Naive B cell (primary cell): ENCODE data around the gene COX20. TPM values are rescaled to one million over a fixed set of nuclear protein-coding genes. Genes with fewer than 3 reads are reported as not detected.
A peak's percentile ranks its signal among the peaks of the same experiment; 100 is the strongest.
"Not testable (repeated sequence)": the region's sequence is repeated elsewhere in the genome, so short reads cannot be mapped to it uniquely, and the experiment has no call there.

Source experiments
- ATAC-seq, 2 donors: fragments of 150-1000 bp; cut with Tn5 transposase; 2 replicates each; pipeline ENCODE4 v1.10.0; 2021; ENCODE audit warnings: low read depth in 2 of 2, mild to moderate bottlenecking in 2 of 2, moderate library complexity in 2 of 2
- DNase-seq: peaks from one replicate; pipeline ENCODE4 v3.0.0; 2022
- H3K27ac Mint-ChIP-seq, 6 donors: one replicate each; pipeline ENCODE4 v1.8.0; 2020 to 2022; ENCODE audit warnings: mild to moderate bottlenecking in 6 of 6, mixed read lengths in 6 of 6, moderate library complexity in 5 of 6, inconsistent platforms in 2 of 6
- H3K27me3 Mint-ChIP-seq, 3 donors: one replicate each; pipeline ENCODE4 v1.8.0; 2021 to 2022; ENCODE audit warnings: mixed read lengths in 3 of 3, mild to moderate bottlenecking in 1 of 3
- H3K36me3 Mint-ChIP-seq, 2 donors: one replicate each; pipeline ENCODE4 v1.8.0; 2020 to 2022; ENCODE audit warnings: mixed read lengths in 2 of 2, inconsistent platforms in 1 of 2, mild to moderate bottlenecking in 1 of 2
- H3K4me1 Mint-ChIP-seq, 3 donors: one replicate each; pipeline ENCODE4 v1.8.0; 2020 to 2022; ENCODE audit warnings: mixed read lengths in 3 of 3, inconsistent platforms in 1 of 3, mild to moderate bottlenecking in 1 of 3, moderate library complexity in 1 of 3
- H3K4me3 Mint-ChIP-seq, 8 donors: one replicate each; pipeline ENCODE4 v1.8.0; 2020 to 2022; ENCODE audit warnings: mild to moderate bottlenecking in 8 of 8, mixed read lengths in 8 of 8, moderate library complexity in 8 of 8, inconsistent platforms in 2 of 8
- H3K9me3 Mint-ChIP-seq, 7 donors: one replicate each; pipeline ENCODE4 v1.8.0; 2020 to 2022; ENCODE audit warnings: mixed read lengths in 7 of 7, mild to moderate bottlenecking in 5 of 7, inconsistent platforms in 2 of 7, moderate library complexity in 1 of 7
- polyA plus RNA-seq, 6 donors: library from polyadenylated mRNA; unstranded; fragments of 300-500 nt; fragmentation: Illumina TruSeq; gene quantifications; one replicate each; pipeline ENCODE4 v1.2.3, GENCODE V29; 2021; ENCODE audit warnings: low read depth in 6 of 6

COX20 gene
- polyA plus RNA-seq, 6 donors from 2014 or later, result 33.5 to 70.9 (median 49.7) TPM

DNA sequence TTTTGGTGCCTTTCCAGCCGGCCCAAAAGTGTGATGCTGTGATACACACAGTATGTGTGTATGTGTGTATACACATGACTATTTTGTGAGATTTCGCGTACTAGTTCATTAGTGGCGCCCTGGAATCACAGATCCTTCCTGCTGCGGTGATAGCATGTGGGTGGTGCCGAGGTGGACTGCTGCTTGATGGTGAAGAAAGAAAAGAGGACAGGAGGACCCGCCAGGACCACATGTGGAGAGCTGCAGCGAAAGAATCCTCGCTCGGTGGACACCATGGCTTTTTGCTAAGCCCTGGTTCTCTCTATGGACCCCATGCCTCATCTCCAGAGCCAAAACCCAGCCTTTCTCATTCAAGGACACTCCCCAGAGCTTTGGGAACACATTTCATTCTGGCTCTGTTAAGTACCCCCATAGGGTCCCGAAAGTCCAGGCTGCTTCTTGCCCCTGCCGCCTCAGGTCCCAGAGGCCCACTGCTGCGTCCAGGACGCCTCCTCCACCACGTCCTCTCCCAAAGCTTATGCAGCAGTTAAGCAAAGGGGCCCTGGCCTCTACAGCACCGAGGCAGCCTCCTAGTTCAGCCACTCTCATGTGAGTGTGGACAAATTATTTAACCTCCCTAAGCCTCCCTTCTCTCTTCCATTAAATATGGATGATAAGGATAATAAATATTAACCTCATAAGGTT lies 32.8 kb upstream of the COX20 start:
- Mint-ChIP-seq H3K4me1 (peaks cover 5 to 7% (median 5%) of the 10 kb centered on the region in 3 donors), H3K27ac (no peak overlapping the region), H3K4me3 (no peak overlapping the region), H3K27me3 (peaks cover 0 to 10% (median 4%) of the 10 kb centered on the region in 3 donors), H3K36me3 (no peaks in the 10 kb centered on the region), H3K9me3 (peaks cover 0 to 2% (median 0%) of the 10 kb centered on the region in 7 donors)
- no peak for ATAC-seq
- no peak for DNase-seq

DNA sequence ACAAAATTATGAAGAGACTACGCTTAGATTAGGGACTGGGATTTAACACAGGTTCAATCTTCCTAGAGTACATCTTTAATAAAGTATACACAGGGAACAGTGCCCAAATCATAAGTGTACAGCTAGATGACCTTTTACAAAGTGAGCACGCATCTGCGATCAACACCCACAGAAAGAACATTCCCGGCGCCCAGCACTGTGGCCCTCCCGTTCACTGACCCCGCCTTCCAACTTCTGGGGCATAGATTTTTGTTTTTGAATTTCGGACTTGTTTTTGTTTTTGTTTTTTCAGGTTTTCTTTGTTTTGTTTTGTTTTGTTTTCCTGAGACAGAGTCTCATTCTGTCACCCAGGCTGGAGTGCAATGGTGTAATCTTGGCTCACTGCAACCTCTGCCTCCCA lies 30.6 kb upstream of the COX20 start:
- Mint-ChIP-seq H3K4me1 (peaks cover 5 to 7% (median 5%) of the 10 kb centered on the region in 3 donors), H3K27ac (no peak overlapping the region), H3K36me3 (no peaks in the 10 kb centered on the region), H3K4me3 (no peak overlapping the region), H3K9me3 (peaks cover 0 to 2% (median 0%) of the 10 kb centered on the region in 7 donors), H3K27me3 (peaks cover 3 to 11% (median 8%) of the 10 kb centered on the region in 3 donors)
- no peak for DNase-seq
- no peak for ATAC-seq

DNA sequence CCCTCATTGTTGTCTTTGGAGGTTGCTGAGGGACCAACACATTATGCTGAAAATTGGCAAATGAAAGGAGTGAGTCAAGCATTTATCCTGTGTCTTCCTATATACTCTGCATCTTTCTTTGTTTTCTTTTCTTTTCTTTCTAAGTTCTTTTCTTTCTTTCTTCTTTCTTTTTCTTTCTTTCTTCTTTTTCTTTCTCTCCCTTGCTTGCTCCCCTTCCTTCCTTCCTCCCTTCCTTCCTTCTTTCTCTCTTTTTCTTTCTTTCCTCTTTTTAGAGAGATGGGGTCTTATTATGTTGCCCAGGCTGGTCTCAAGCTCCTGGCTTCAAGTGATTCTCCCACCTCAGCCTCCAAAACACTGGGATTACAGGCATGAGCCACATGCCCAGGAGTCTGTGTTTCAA lies 28.3 kb upstream of the COX20 start:
- ATAC-seq (no peak), DNase-seq (no peak)
- no peaks in the 10 kb centered on the region for H3K36me3 Mint-ChIP-seq
- peak overlapping the region in 1 of 8 donors; percentile 52 for H3K4me3 Mint-ChIP-seq
- H3K27ac Mint-ChIP-seq, result peak overlapping the region in 1 of 6 donors; percentile 32
- H3K9me3 Mint-ChIP-seq, result no peaks in the 10 kb centered on the region
- H3K27me3 Mint-ChIP-seq, result peaks cover 5 to 11% (median 6%) of the 10 kb centered on the region in 3 donors
- H3K4me1 Mint-ChIP-seq, result peaks cover 0 to 5% (median 4%) of the 10 kb centered on the region in 3 donors

DNA sequence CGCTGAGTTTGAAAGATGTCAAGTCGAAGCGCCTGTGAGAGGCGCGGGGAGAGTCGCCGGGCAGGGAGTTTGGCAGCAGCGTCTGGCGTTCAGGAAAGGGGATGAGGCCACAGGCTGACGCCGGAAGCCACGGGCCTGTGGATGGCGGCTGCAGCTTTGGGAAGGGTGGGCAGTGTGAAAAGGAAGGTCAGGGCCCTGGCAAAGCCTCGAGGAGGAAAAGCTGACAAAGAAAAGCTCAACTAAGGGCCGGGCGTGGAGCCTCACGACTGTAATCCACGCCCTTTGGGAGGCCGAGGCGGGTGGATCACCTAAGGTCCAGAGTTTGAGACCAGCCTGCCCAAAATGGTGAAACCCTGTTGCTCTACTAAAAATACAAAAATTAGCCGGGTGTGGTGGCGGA lies 25.2 kb upstream of the COX20 start:
- H3K9me3 Mint-ChIP-seq, result no peaks in the 10 kb centered on the region
- H3K36me3 Mint-ChIP-seq, result no peaks in the 10 kb centered on the region
- peaks cover 12 to 15% (median 13%) of the 10 kb centered on the region in 3 donors for H3K4me1 Mint-ChIP-seq
- no peak overlapping the region for H3K4me3 Mint-ChIP-seq
- ATAC-seq (no peak), DNase-seq (no peak)
- H3K27ac Mint-ChIP-seq, result peak overlapping the region in 1 of 6 donors; percentile 76
- H3K27me3 Mint-ChIP-seq, result peaks cover 5 to 6% (median 6%) of the 10 kb centered on the region in 3 donors

DNA sequence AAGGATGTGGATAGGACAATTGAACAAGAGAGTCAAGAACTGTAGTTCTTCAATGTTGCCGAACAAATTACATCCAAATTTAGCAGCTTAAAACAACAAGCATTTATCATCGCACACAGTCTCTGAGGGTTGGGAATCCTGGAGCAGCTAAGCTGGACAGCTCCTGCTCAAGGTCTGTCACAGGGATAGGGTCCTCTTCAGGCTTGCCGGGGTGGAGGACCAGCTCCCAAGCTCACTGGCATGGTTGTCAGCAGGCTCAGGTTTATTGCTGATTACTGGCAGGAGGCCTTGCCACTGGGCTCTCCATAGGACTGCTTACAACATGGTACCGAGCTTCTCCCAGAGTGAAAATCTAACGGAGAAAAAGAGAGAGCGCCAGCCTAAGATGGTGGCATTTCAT lies 22.1 kb upstream of the COX20 start:
- Mint-ChIP-seq H3K27ac (peak overlapping the region in 1 of 6 donors; percentile 88), H3K4me1 (peaks cover 22 to 30% (median 23%) of the 10 kb centered on the region in 3 donors), H3K27me3 (peaks cover 0 to 6% (median 0%) of the 10 kb centered on the region in 3 donors), H3K4me3 (peak overlapping the region in 1 of 8 donors; percentile 50), H3K36me3 (no peaks in the 10 kb centered on the region), H3K9me3 (no peaks in the 10 kb centered on the region)
- DNase-seq (no peak), ATAC-seq (no peak)

DNA sequence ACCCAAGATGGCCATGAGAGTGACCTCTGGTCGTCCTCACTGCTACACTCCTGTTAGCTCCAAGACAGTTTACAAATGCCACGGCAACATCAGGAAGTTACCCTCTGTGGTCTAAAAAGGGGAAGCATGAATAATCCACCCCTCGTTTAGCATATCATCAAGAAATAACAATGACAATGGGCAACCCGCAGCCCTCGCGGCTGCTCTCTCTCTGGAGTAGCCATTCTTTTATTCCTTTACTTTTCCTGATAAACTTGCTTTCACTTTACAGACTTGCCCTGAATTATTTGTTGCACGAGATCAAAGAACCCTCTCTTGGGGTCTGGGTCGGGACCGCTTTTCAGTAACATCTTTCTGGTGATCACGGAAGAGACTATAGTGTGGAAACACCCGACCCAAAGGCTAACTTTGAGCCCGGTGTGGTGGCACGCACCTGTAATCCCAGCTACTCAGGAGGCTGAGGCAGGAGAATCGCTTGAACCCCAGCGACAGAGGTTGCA lies 19.8 kb upstream of the COX20 start:
- Mint-ChIP-seq H3K36me3 (no peaks in the 10 kb centered on the region), H3K4me1 (peaks cover 22 to 30% (median 23%) of the 10 kb centered on the region in 3 donors), H3K27ac (peak overlapping the region; percentile 1 to 92 (median 66)), H3K9me3 (no peaks in the 10 kb centered on the region), H3K27me3 (no peaks in the 10 kb centered on the region), H3K4me3 (peak overlapping the region; percentile 69 to 93 (median 84))
- peak; percentile 78 to 80 for ATAC-seq
- DNase-seq, result peak; percentile 58

DNA sequence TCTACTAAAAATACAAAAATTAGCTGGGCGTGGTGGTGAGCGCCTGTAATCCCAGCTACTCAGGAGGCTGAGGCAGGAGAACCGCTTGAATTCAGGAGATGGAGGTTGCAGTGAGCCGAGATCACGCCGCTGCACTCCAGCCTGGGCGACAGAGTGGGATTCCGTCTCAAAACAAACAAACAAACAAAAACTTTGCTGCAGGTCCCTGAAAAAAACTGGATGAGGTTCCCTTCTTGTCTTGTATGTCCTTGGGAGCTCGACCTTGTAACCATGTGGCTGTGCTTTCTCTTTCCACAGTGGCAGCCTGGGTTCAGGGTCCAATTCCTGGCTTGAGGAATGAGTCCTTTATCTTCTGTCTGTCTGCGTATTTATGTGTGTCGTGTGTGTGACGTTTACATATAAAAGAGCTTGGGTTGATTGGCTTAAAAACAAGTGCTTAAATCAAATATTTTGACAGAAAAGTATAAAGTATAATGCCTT lies 18.0 kb upstream of the COX20 start:
- no peak for DNase-seq
- H3K4me3 Mint-ChIP-seq, result peak overlapping the region in 2 of 8 donors; percentile 16 to 47
- H3K27me3 Mint-ChIP-seq, result no peaks in the 10 kb centered on the region
- H3K4me1 Mint-ChIP-seq, result peaks cover 22 to 30% (median 23%) of the 10 kb centered on the region in 3 donors
- no peaks in the 10 kb centered on the region for H3K36me3 Mint-ChIP-seq
- H3K9me3 Mint-ChIP-seq, result no peaks in the 10 kb centered on the region
- ATAC-seq, result no peak
- peak overlapping the region in 1 of 6 donors; percentile 60 for H3K27ac Mint-ChIP-seq

DNA sequence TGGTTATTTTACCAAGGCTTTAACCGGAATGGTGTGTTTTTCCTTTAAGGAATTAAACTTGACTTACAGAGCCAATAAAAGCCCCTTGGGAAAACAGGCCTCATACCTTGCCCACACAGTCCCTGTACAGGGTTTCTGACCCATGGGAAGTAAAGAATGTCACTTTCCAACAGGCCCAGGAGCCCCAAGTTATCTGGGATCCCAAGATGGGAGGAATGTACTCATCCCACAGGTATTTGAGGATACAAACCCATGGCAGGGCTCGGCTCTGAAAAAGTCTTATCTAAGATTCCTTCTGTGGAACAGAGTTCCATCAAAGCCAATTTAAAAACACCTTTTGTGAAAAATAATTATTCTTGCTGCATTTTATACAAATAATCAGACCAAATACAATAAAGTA lies 15.3 kb upstream of the COX20 start:
- Mint-ChIP-seq H3K27ac (no peak overlapping the region), H3K9me3 (no peaks in the 10 kb centered on the region), H3K4me1 (peaks cover 13 to 19% (median 13%) of the 10 kb centered on the region in 3 donors), H3K27me3 (no peaks in the 10 kb centered on the region), H3K4me3 (no peak overlapping the region), H3K36me3 (no peaks in the 10 kb centered on the region)
- no peak for ATAC-seq
- no peak for DNase-seq

DNA sequence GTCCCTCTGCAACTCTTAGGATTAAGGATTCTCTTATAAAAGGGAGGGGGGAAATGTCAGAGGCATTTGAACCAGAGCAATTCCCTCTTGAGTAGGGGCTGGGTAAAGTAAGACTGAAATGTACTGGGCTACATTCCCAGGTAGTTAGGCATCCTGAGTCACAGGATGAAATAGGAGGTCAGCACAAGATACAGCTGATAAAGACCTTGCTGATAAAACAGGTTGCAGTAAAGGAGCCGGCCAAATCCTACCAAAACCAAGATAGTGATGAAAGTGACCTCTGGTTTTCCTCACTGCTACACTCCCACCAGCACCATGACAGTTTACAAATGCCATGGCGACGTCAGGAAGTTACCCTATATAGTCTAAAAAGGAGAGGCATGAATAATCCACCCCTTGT lies 14.3 kb upstream of the COX20 start:
- Mint-ChIP-seq H3K4me3 (no peak overlapping the region), H3K27ac (no peak overlapping the region), H3K27me3 (no peaks in the 10 kb centered on the region), H3K36me3 (no peaks in the 10 kb centered on the region), H3K4me1 (peaks cover 5 to 8% (median 5%) of the 10 kb centered on the region in 3 donors), H3K9me3 (no peaks in the 10 kb centered on the region)
- DNase-seq (no peak), ATAC-seq (no peak)

DNA sequence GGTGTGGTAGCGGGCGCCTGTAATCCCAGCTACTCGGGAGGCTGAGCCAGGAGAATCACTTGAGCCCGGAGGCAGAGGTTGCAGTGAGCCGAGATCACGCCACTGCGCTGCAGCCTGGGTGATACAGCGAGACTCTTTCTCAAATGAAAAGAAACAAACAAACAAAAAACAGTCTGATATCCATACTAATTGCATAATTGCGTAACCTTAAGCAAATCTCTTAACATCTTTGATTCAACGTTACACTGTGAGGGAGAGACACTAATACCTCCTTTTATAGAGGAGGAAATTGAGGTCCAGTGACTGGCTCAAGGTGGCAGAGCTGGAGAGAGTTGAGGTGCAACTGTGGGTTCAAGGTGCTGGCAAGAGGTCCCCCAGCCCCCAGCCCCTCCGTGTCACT lies 12.6 kb upstream of the COX20 start:
- Mint-ChIP-seq H3K27ac (no peak overlapping the region), H3K9me3 (no peaks in the 10 kb centered on the region), H3K4me1 (no peaks in the 10 kb centered on the region), H3K4me3 (no peak overlapping the region), H3K36me3 (no peaks in the 10 kb centered on the region), H3K27me3 (no peaks in the 10 kb centered on the region)
- no peak for DNase-seq
- no peak for ATAC-seq

DNA sequence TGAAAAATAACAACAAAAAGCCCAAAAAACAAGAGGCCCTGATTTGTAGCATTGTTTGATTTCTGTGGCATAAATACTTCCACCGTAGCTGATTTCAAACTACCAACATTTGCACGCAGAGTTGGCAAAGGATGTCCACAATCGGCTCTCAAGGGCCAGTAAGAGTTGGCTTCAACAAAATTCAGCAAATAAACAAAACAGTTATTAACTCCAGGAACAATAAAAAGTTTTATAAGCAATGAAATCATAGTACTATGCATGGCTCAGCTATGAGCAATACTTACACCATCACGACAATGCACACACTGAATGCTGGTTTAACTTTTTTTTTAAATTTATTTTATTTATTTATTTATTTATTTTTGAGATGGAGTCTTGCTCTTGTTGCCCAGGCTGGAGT lies 8.7 kb upstream of the COX20 start:
- Mint-ChIP-seq H3K4me1 (peaks cover 4 to 14% (median 6%) of the 10 kb centered on the region in 3 donors), H3K9me3 (no peaks in the 10 kb centered on the region), H3K27ac (no peak overlapping the region), H3K27me3 (no peaks in the 10 kb centered on the region), H3K36me3 (no peaks in the 10 kb centered on the region), H3K4me3 (no peak overlapping the region)
- DNase-seq (no peak), ATAC-seq (no peak)

DNA sequence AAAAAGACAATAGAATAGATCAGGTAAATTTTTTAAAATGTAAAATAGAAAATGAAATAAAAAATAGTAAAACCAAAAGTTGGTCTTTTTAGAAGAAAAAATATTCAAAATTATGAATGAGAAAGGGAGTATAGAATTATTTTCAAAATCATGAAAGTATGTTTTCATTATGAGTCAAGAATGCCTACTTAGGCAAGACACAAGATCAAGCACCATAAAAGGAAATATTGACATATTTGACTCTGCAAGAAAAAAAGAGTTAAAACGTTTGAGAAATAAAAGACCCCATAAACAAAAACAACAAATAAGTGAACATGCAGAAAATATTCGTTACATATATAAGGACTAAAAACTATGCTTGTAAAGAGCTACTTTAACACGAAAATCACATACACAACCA lies 4.8 kb upstream of the COX20 start:
- H3K27me3 Mint-ChIP-seq, result no peaks in the 10 kb centered on the region
- DNase-seq, result no peak
- no peak overlapping the region for H3K27ac Mint-ChIP-seq
- H3K4me1 Mint-ChIP-seq, result peaks cover 8 to 21% (median 15%) of the 10 kb centered on the region in 3 donors
- H3K4me3 Mint-ChIP-seq, result peak overlapping the region in 1 of 8 donors; percentile 57
- no peaks in the 10 kb centered on the region for H3K9me3 Mint-ChIP-seq
- no peaks in the 10 kb centered on the region for H3K36me3 Mint-ChIP-seq
- ATAC-seq, result no peak

DNA sequence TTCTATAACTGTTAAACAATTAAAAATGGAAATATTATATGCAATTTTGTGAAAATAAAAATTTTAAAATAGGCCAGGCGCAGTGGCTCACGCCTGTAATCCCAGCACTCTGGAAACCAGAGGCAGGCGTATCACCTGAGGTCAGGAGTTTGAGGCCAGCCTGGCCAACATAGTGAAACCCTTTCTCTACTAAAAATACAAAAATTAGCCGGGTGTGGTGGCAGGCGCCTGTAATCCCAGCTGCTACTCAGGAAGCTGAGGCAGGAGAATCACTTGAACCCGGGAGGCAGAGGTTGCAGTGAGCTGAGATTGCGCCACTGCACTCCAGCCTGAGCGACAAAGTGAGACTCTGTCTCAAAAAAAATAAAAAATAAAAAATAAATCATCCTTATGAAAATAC lies 2.2 kb upstream of the COX20 start:
- not testable (repeated sequence) for ATAC-seq, H3K27me3 Mint-ChIP-seq, DNase-seq, H3K36me3 Mint-ChIP-seq, H3K9me3 Mint-ChIP-seq
- Mint-ChIP-seq H3K4me1 (peaks cover 24 to 43% (median 39%) of the 10 kb centered on the region in 3 donors), H3K4me3 (peak overlapping the region; percentile 0 to 100 (median 96)), H3K27ac (peak overlapping the region in 2 of 6 donors; percentile 97 to 100)
